Epithelial cell of esophagus (primary cell): Measurements from ENCODE around the gene FAM20C.

ENCODE experiments used
- DNase-seq: peaks from one replicate; pipeline ENCODE4 v3.0.0; 2010; ENCODE audit warnings: low read depth
- H3K4me3 ChIP-seq: 2 replicates; pipeline ENCODE4 v1.5.1; 2011; ENCODE audit warnings: mild to moderate bottlenecking, low read length, control low read depth
- CTCF ChIP-seq: IDR thresholded peaks from 2 replicates; pipeline ENCODE4 v1.5.1; 2011; ENCODE audit warnings: low read depth, mild to moderate bottlenecking, low read length, control low read depth, inconsistent platforms; ENCODE audit not compliant: insufficient read depth; ENCODE audit errors: missing control alignments

Gene FAM20C

GRCh38 chr7:148932-149790, 43.2 kb upstream of the FAM20C start:
- peak overlapping the region; percentile 63 for H3K4me3 ChIP-seq
- TF ChIP-seq CTCF: no peak
- peak; percentile 99 for DNase-seq

GRCh38 chr7:149791-150636, 42.4 kb upstream of the FAM20C start:
- DNase-seq: no peak
- TF ChIP-seq CTCF: no peak

DNA sequence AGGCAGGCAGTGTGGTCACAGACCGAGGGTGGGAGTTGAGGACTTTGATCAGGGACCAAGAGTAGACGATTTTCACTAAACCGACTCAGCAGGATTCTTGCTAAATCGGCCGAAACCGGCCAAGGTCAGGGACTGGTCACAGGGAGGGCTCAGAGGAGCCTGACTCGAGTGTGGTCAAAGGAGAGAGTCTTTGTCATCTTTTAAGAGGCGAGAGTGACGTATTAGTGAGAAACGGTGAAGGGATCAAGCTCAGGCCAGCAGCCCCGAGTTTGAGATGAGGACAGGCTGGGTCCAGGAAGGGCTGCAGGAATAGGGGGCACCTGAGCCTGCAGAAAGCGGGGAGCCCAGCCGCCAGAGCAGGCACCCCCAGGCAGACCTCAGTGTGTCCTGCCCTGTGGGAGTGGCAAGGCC, 41.6 kb upstream of the FAM20C start:
- no peak overlapping the region for H3K4me3 ChIP-seq
- no peak for DNase-seq

More at GRCh38 chr7:149791-150636, 42.4 kb upstream of the FAM20C start:
- peak overlapping the region; percentile 63 for H3K4me3 ChIP-seq

GRCh38 chr7:151346-152050, 40.9 kb upstream of the FAM20C start:
- DNase-seq: no peak
- TF ChIP-seq CTCF: no peak
- no peak overlapping the region for H3K4me3 ChIP-seq

More for the DNA sequence above, 41.6 kb upstream of the FAM20C start:
- TF ChIP-seq CTCF: no peak

GRCh38 chr7:152702-153391, 39.5 kb upstream of the FAM20C start:
- no peak for DNase-seq
- no peak for TF ChIP-seq CTCF
- no peak overlapping the region for H3K4me3 ChIP-seq

DNA sequence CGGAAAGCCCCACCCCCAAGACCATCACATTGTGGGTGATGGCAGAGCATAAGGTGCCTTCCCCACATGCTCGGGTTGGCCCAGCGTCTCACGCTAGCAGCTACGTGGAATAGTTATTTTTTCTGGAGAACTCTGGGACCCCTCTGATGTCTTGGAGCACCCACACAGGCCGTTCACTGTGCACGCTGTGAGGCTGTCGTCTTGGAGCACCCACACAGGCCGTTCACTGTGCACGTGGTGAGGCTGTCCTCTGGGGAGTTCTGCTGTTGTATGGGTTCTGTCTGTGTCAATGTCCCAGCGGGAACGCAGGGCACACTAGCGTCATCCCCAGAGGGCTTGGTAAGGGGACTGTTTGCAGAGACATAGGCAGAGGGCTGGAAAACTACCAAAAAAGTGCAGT, 38.8 kb upstream of the FAM20C start:
- DNase-seq: no peak
- TF ChIP-seq CTCF: no peak
- H3K4me3 ChIP-seq: no peak overlapping the region
